HAP-1 (cell line): ENCODE results near the gene HSPG2.
"Not testable (repeated sequence)": the region's sequence is repeated elsewhere in the genome, so short reads cannot be mapped to it uniquely, and the experiment has no call there.

Source experiments
- DNase-seq, 2 experiments: peaks; one replicate each; pipeline ENCODE4 v3.0.0-alpha.2; 2016 to 2020; ENCODE audit warnings: low spot score in 2 of 2
- H3K27me3 ChIP-seq: fragments of 250-450 bp; sonication (Bioruptor Pico); 2 replicates; pipeline ENCODE4 v1.5.1; 2020; ENCODE audit warnings: low read depth, mild to moderate bottlenecking, moderate library complexity
- H3K36me3 ChIP-seq: fragments of 250-450 bp; sonication (Bioruptor Pico); replicated peaks from 2 replicates; pipeline ENCODE4 v1.5.1; 2020; ENCODE audit warnings: mild to moderate bottlenecking
- H3K4me1 ChIP-seq: fragments of 250-450 bp; sonication (Bioruptor Pico); 2 replicates; pipeline ENCODE4 v1.5.1; 2020; ENCODE audit warnings: mild to moderate bottlenecking
- H3K4me3 ChIP-seq: fragments of 250-450 bp; sonication (Bioruptor Pico); 2 replicates; pipeline ENCODE4 v1.5.1; 2020; ENCODE audit warnings: mild to moderate bottlenecking, moderate library complexity
- H3K9me3 ChIP-seq: fragments of 250-450 bp; sonication (Bioruptor Pico); 2 replicates; pipeline ENCODE4 v1.5.1; 2020; ENCODE audit warnings: mild to moderate bottlenecking, moderate library complexity
- in situ Hi-C: fragments of 300-500 bp; cut with MboI; formaldehyde crosslinking; loops from 3 replicates; pipeline ENCODE4 v1.14.3; 2020; ENCODE audit warnings: low sequenced_read_pairs, inconsistent platforms, mixed read lengths

Gene HSPG2

GRCh38 chr1:21909286-21909759 is 27.8 kb downstream of the HSPG2 start:
- no peaks in the 10 kb centered on the region for H3K27me3 ChIP-seq
- H3K4me3 ChIP-seq, result no peak overlapping the region
- no peak for DNase-seq
- no peaks in the 10 kb centered on the region for H3K36me3 ChIP-seq
- in situ Hi-C loops, result no loop called here
- H3K4me1 ChIP-seq, result no peaks in the 10 kb centered on the region
- H3K9me3 ChIP-seq, result no peaks in the 10 kb centered on the region

GRCh38 chr1:21907737-21908534 is 29.2 kb downstream of the HSPG2 start:
- DNase-seq, H3K36me3 ChIP-seq, H3K4me1 ChIP-seq, H3K27me3 ChIP-seq, H3K4me3 ChIP-seq, H3K9me3 ChIP-seq, in situ Hi-C loops: not testable (repeated sequence)

- Histone ChIP-seq H3K4me3 (no peak overlapping the region), H3K9me3 (no peaks in the 10 kb centered on the region), H3K27me3 (no peaks in the 10 kb centered on the region), H3K4me1 (no peaks in the 10 kb centered on the region), H3K36me3 (no peaks in the 10 kb centered on the region)
- in situ Hi-C loops, result no loop called here
- no peak for DNase-seq
Measured at GRCh38 chr1:21907079-21907418, 30.1 kb downstream of the HSPG2 start.

- Histone ChIP-seq H3K9me3 (no peaks in the 10 kb centered on the region), H3K27me3 (no peaks in the 10 kb centered on the region), H3K36me3 (no peaks in the 10 kb centered on the region), H3K4me1 (no peaks in the 10 kb centered on the region), H3K4me3 (no peak overlapping the region)
- no peak for DNase-seq
- in situ Hi-C loops, result no loop called here
Measured at GRCh38 chr1:21906173-21907078, 30.7 kb downstream of the HSPG2 start.

- H3K9me3 ChIP-seq, result no peaks in the 10 kb centered on the region
- in situ Hi-C loops, result no loop called here
- H3K4me3 ChIP-seq, result no peak overlapping the region
- DNase-seq, result no peak
- no peaks in the 10 kb centered on the region for H3K27me3 ChIP-seq
- no peaks in the 10 kb centered on the region for H3K36me3 ChIP-seq
- H3K4me1 ChIP-seq, result no peaks in the 10 kb centered on the region
Measured at GRCh38 chr1:21904704-21905520, 32.2 kb downstream of the HSPG2 start.

- Histone ChIP-seq H3K27me3 (no peaks in the 10 kb centered on the region), H3K36me3 (no peaks in the 10 kb centered on the region), H3K4me3 (no peak overlapping the region), H3K4me1 (no peaks in the 10 kb centered on the region), H3K9me3 (no peaks in the 10 kb centered on the region)
- DNase-seq, result no peak
- in situ Hi-C loops, result no loop called here
Measured at GRCh38 chr1:21904454-21904703, 32.7 kb downstream of the HSPG2 start.

- no peak overlapping the region for H3K4me3 ChIP-seq
- H3K9me3 ChIP-seq, result no peaks in the 10 kb centered on the region
- no peaks in the 10 kb centered on the region for H3K4me1 ChIP-seq
- in situ Hi-C loops, result no loop called here
- H3K27me3 ChIP-seq, result no peaks in the 10 kb centered on the region
- no peaks in the 10 kb centered on the region for H3K36me3 ChIP-seq
- no peak for DNase-seq
Measured at GRCh38 chr1:21903638-21904453, 33.3 kb downstream of the HSPG2 start.

GRCh38 chr1:21902026-21903012 is 34.8 kb downstream of the HSPG2 start:
- no peaks in the 10 kb centered on the region for H3K9me3 ChIP-seq

GRCh38 chr1:21901473-21901847 is 35.6 kb downstream of the HSPG2 start:
- Histone ChIP-seq H3K27me3 (no peaks in the 10 kb centered on the region), H3K4me1 (no peaks in the 10 kb centered on the region), H3K4me3 (no peak overlapping the region), H3K9me3 (no peaks in the 10 kb centered on the region), H3K36me3 (no peaks in the 10 kb centered on the region)
- in situ Hi-C loops, result no loop called here
- DNase-seq, result no peak

More at GRCh38 chr1:21902026-21903012, 34.8 kb downstream of the HSPG2 start:
- H3K27me3 ChIP-seq, result no peaks in the 10 kb centered on the region
- H3K4me3 ChIP-seq, result no peak overlapping the region
- in situ Hi-C loops, result no loop called here
- no peak for DNase-seq
- no peaks in the 10 kb centered on the region for H3K36me3 ChIP-seq
- no peaks in the 10 kb centered on the region for H3K4me1 ChIP-seq

- Histone ChIP-seq H3K36me3 (no peaks in the 10 kb centered on the region), H3K4me1 (no peaks in the 10 kb centered on the region), H3K4me3 (no peak overlapping the region), H3K9me3 (no peaks in the 10 kb centered on the region), H3K27me3 (no peaks in the 10 kb centered on the region)
- DNase-seq, result no peak
- in situ Hi-C loops, result no loop called here
Measured at GRCh38 chr1:21900766-21901472, 36.2 kb downstream of the HSPG2 start.

- H3K4me1 ChIP-seq, result no peaks in the 10 kb centered on the region
- no peak for DNase-seq
- H3K36me3 ChIP-seq, result 0 out of 2 replicates have a peak, but pooled peaks cover 3% of the 10 kb centered on the region
- H3K27me3 ChIP-seq, result no peaks in the 10 kb centered on the region
- H3K9me3 ChIP-seq, result no peaks in the 10 kb centered on the region
- no peak overlapping the region for H3K4me3 ChIP-seq
- in situ Hi-C loops, result no loop called here
Measured at GRCh38 chr1:21899987-21900386, 37.1 kb downstream of the HSPG2 start.

GRCh38 chr1:21899267-21899810 is 37.8 kb downstream of the HSPG2 start:
- Histone ChIP-seq H3K9me3 (no peaks in the 10 kb centered on the region), H3K4me3 (no peak overlapping the region), H3K27me3 (no peaks in the 10 kb centered on the region), H3K4me1 (no peaks in the 10 kb centered on the region), H3K36me3 (0 out of 2 replicates have a peak, but pooled peaks cover 5% of the 10 kb centered on the region)
- in situ Hi-C loops, result no loop called here
- no peak for DNase-seq
